COLO668 (cell line): ENCODE measurements around the gene ZNF516.

Experiments
- DNase-seq: peaks from one replicate; lab custom pipeline; 2025; ENCODE audit not compliant: unreplicated experiment; lab: John Stamatoyannopoulos, UW

The ZNF516 gene

DNA sequence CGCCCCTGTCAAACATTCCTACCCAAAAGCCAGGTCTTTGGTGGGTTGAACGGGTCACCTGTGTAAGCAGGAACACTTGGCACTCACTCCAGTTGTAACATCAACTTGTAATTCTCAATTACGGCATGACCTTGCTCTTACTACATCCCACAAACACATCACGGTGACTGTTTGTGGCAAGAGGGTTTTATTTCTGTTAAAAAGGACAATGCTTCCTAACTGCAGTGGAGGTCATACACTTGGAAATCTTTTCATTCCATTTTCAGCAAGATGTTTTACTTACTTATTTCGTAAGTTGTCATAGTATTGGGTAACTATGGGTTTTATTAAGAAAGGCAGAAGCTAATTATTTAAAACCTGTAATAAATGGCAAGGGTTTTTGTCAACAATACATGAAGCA, 126.1 kb downstream of the ZNF516 start:
- no peak for DNase-seq

DNA sequence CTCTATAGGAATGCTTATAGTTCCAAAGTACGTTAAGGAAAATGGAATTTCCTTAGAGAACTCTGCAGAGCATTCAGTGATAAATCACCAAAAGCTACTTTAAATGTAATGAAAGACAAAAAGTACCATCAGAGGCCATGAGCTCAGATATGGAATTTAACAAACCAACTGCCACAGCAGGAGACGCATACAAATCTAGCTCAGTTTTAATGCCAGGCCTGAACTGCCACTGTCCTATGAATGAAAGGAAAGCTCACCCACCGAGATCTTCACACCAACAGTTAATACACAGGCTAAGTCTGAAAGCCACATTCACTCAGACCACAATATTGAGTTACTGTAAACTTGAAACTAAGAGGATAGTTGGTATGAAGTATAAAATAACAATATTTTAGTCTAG, 126.8 kb downstream of the ZNF516 start:
- no peak for DNase-seq

DNA sequence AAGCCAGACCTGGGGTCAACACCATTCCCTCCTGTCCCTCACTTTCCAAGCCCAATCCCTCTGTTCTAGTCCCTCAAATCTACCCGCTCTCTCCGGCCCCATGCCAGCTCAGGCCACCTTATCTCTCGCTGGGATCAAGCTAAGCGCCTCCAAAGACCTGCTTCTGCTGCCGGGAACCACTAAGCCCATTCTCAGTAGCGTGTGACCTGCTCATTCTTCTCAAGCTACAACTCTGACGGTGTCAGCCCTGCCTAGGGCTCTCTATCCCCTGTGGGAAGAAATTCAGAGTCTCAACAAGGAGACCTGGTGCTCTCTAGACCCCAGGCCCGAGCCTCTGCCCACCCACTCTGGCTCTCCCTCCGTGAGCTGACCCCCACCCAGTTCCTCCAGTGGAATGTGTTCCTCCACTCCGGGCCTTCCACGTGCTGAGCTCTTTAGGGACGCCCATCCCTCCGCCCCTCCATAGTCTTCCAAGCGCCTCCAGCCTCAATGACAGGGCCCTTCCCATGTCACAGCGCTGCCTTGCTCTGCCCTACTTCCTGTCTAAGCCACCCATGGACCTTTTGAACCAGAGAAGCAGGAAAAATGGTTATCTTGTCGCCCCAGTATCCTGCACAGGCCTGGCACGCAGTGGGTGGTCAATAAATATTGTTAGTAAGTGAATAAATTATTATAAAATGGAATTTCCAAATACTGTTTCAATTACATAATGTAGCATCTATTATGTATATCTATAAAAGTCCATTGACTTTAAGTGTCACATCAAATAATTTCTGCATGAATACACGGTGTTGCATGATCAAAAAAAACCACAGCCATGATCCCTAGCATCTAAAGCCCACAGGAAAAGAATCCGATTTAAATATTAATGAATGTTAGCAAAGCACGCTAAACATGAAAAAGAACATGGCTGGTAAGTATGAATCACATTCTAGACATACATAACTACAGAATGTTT, 127.6 kb downstream of the ZNF516 start:
- DNase-seq, result no peak

DNA sequence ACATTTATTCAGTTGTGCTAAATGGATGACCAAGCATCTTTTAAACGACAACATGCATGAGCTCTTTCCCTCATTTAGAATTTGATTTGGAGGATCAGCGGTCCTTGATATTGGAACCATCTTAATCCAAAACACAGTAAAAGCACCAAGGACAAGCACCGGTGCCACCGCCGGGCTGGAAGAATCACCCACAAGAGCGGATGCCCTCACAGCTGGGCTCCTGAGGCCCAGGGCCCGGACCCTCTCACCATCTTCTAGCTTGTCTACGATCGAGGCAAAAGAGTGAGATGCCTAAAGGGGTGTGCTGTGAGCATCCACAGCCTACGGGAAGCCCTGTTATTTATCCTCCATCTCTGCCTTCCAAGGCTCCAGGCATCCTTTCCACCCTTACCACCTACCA, 129.5 kb downstream of the ZNF516 start:
- DNase-seq, result no peak

DNA sequence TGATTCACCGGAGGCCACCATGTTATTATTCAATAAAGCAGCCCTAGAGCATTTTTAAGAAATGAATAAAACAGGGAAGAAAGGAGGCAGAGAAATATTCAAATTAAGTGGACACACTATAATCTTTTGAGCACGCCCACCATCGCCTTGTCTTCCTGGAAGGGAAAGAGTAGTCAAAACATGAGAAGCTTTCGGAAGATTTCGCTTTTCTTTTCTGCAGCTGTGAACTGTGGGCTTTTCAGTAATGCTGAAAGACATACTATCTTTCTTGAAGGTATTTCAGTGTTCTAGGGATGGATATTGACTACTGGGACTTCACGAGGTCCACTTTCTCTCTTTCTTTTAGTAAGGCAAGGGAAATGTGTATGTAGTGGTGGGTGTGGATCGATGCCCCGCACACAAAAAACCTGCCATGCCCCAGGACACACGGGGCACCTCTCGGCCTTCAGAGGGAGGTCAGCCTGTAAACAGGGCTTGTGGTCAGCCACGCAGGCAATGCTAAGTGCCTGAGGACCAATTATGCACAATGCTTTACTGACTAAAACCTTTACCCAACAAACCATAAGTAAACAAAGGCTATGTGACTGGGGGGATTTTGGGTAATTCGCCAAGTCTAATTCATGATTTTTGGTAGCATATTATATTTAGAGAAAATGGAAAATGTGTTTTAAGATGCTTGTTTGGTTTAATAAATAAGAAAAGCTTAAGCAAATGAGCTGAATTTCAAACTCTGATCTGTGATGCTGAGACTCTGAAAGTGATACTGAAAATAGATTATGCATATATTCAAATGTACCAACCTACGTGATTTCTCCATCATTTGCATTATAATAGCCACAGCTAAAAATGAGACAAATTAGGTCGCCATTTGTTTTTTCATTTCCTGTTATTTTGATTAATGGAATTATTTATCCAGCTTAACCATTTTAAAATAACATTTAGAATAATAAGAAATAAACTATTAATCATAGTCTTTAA, 130.5 kb downstream of the ZNF516 start:
- no peak for DNase-seq

GRCh38 chr18:76363436-76364120, 131.5 kb downstream of the ZNF516 start:
- DNase-seq, result no peak

DNA sequence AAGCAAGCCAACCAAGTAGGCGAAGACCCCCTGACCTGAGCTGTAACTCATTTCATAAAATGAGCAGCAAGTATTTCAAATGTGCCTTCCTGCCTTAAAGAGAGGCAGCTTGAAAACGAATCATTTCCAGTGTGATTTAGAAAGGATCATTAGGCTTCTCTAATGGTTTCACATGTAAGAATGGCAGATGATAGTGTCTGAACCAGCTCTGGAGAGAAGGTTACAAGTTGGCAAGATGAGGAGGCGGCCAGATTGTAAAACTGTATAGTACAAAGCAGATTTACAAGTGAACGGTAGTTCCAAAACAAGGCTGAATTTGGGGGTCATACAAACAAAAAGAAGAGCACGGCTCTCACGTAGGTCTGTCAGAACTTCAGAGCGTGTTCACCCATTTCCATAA, 132.4 kb downstream of the ZNF516 start:
- DNase-seq, result no peak

DNA sequence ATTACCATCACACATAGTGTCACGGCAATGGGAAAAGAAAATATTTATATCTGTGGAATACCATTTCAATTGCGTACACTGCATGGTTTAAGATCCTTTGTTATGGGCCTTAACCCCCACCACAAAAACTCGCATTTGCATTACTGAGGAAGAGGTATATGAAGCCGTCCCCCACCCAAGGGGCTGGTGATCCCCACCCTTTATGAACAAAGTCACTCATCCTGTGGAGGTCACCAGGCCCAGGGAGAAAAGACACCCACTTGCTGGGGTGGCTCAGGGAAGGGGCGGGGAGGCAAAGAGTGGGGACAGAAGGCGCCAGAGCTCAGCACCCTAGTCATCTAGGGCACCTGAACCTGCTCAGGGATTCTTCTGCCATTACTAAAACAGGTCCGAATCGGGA, 133.8 kb downstream of the ZNF516 start:
- no peak for DNase-seq

- DNase-seq, result no peak
Measured at GRCh38 chr18:76359909-76360308, 135.1 kb downstream of the ZNF516 start.

- no peak for DNase-seq
Measured at GRCh38 chr18:76358774-76359173, 136.3 kb downstream of the ZNF516 start.

GRCh38 chr18:76357585-76358260, 137.3 kb downstream of the ZNF516 start:
- no peak for DNase-seq

DNA sequence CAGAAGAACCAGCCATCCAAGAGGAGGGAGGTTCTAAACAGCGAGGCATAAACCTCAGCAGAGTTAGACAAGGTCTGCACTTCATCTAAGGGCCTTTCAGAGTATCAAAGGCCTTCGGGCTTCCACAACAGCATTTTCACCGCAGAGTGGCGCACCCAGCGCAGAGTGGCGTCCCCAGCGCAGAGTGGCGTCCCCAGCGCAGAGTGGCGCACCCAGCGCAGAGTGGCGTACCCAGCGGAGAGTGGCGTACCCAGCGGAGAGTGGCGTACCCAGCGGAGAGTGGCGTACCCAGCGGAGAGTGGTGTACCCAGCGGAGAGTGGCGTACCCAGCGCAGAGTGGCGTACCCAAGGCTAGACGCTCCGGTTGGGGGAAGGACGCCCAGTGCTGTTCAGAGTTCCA, 137.9 kb downstream of the ZNF516 start:
- DNase-seq, result no peak

- DNase-seq, result no peak
Measured at GRCh38 chr18:76356666-76357065, 138.4 kb downstream of the ZNF516 start.

- DNase-seq, result no peak
Measured at GRCh38 chr18:76354348-76354747, 140.7 kb downstream of the ZNF516 start.

DNA sequence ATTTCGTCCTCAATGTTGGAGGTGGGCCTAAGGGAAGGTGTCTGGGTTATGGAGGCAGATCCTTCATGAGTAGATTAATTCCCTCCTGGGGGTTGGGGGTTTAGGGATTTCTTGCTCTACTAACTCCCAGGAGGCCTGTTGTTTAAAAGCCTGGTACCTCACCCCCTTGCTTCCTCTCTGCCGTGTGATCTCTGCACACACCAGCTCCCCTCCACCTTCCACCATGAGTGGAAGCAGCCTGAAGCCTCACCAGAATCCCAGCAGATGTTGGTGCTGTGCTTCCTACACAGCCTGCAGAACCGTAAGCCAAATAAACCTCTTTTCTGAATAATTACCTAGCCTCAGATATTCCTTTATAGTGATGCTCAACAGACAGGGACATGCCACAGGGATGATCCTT, 141.5 kb downstream of the ZNF516 start:
- DNase-seq, result no peak

DNA sequence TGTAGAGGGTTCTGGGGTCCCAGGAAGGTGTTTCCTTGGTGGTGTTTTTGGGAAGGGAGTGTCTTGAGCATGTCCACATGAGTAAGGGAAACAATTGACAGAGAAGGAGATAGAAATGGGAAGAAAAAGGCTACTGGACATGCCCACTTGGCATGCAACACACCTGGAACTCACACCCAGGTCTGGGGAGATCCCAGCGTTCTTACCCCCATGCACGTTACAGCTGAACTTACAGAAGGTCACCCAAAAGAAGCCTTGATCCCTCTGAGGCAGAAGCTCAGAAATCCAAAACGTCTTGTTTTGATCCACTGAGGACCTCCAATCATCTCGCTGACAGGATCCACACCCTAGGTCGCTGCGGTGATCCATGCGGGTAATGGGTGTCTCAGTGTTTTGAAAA, 142.0 kb downstream of the ZNF516 start:
- DNase-seq, result no peak

- peak; percentile 23 for DNase-seq
Measured at GRCh38 chr18:76351961-76352581, 143.0 kb downstream of the ZNF516 start.

GRCh38 chr18:76350134-76351025, 144.7 kb downstream of the ZNF516 start:
- DNase-seq, result peak; percentile 46

GRCh38 chr18:76349067-76349715, 145.9 kb downstream of the ZNF516 start:
- DNase-seq, result peak; percentile 85
